NB4 (cell line): ENCODE results near the gene ZNF423.
"Not testable (repeated sequence)": the region's sequence is repeated elsewhere in the genome, so short reads cannot be mapped to it uniquely, and the experiment has no call there.

Experiments used
- CTCF ChIP-seq: IDR thresholded peaks from one replicate; pipeline ENCODE4 v1.5.1; 2012; ENCODE audit warnings: low read depth, low read length
- MYC ChIP-seq: IDR thresholded peaks from 2 replicates; pipeline ENCODE4 v1.6.1; 2011; ENCODE audit warnings: low read depth, low read length
- POLR2A ChIP-seq: IDR thresholded peaks from 2 replicates; pipeline ENCODE4 v1.6.1; 2011; ENCODE audit warnings: mild to moderate bottlenecking; ENCODE audit not compliant: insufficient read length; ENCODE audit errors: extremely low read depth

GRCh38 chr16:49562894-49563293 is 293.0 kb downstream of the ZNF423 start:
- not testable (repeated sequence) for TF ChIP-seq POLR2A, CTCF, MYC
